K562 (cell line): ENCODE results near the gene UQCRHL. TPM values are rescaled to one million over a fixed set of nuclear protein-coding genes. Genes with fewer than 3 reads are reported as not detected.

Source experiments
- BCOR ChIP-seq: fragments of 450-650 bp; IDR thresholded peaks from 2 replicates; pipeline ENCODE4 v1.6.1; 2016
- CTBP1 ChIP-seq: fragments of 450-650 bp; IDR thresholded peaks from 2 replicates; pipeline ENCODE4 v1.6.1; 2016; ENCODE audit warnings: borderline replicate concordance
- EGR1 ChIP-seq: fragments of 450-650 bp; conservative IDR thresholded peaks from 2 replicates; pipeline ENCODE4 v1.6.1; 2017; ENCODE audit warnings: mild to moderate bottlenecking
- HDAC1 ChIP-seq, 2 experiments: fragments of 450-650 bp; IDR thresholded peaks; 2 replicates each; pipeline ENCODE4 v1.6.1; 2016 to 2017; ENCODE audit warnings: inconsistent platforms in 1 of 2, mild to moderate bottlenecking in 1 of 2, moderate library complexity in 1 of 2
- HMBOX1 ChIP-seq: sonication (generic); IDR thresholded peaks from 2 replicates; pipeline ENCODE4 v1.6.1; 2016
- HSF4 ChIP-seq: fragments of 250-450 bp; sonication (Bioruptor Pico); IDR thresholded peaks from 2 replicates; pipeline ENCODE4 v2.1.2; 2022; ENCODE audit warnings: mild to moderate bottlenecking, moderate library complexity, borderline replicate concordance
- MAZ ChIP-seq, 2 experiments: fragments of 450-650 bp in 1 of 2; sonication (generic) in 1 of 2; formaldehyde crosslinking; IDR thresholded peaks in 1 of 2; conservative IDR thresholded peaks in 1 of 2; 2 replicates each; pipeline versions ENCODE4 v1.4.0 to v1.5.0; 2020; ENCODE audit warnings: mild to moderate bottlenecking in 1 of 2, missing genetic modification reagents in 1 of 2
- NCOA2 ChIP-seq, 2 experiments: fragments of 450-650 bp; IDR thresholded peaks; 2 replicates each; pipeline ENCODE4 v1.6.1; 2018; ENCODE audit warnings: mild to moderate bottlenecking in 2 of 2, moderate library complexity in 1 of 2; ENCODE audit not compliant: partially characterized antibody in 2 of 2
- NCOA4 ChIP-seq: fragments of 450-650 bp; IDR thresholded peaks from 2 replicates; pipeline ENCODE4 v1.6.1; 2018; ENCODE audit warnings: mild to moderate bottlenecking; ENCODE audit not compliant: partially characterized antibody
- NELFE ChIP-seq: IDR thresholded peaks from 2 replicates; pipeline ENCODE4 v1.6.1; 2011; ENCODE audit warnings: mild to moderate bottlenecking; ENCODE audit not compliant: insufficient read depth, insufficient read length
- NFE2 ChIP-seq: IDR thresholded peaks from 2 replicates; pipeline ENCODE4 v1.6.1; 2014; ENCODE audit warnings: antibody characterized with exemption, low read depth
- PHB2 ChIP-seq: fragments of 450-650 bp; IDR thresholded peaks from 2 replicates; pipeline ENCODE4 v1.6.1; 2017; ENCODE audit warnings: low read depth
- PHF20 ChIP-seq: fragments of 450-650 bp; IDR thresholded peaks from 2 replicates; pipeline ENCODE4 v1.6.1; 2018; ENCODE audit not compliant: partially characterized antibody
- POLR2A ChIP-seq: fragments of 450-650 bp; conservative IDR thresholded peaks from 2 replicates; pipeline ENCODE4 v1.6.1; 2016
- POLR2AphosphoS5 ChIP-seq: IDR thresholded peaks from 2 replicates; pipeline ENCODE4 v1.6.1; 2011; ENCODE audit warnings: mild to moderate bottlenecking, low read depth, low read length, moderate library complexity; ENCODE audit not compliant: control insufficient read depth, insufficient read depth
- POLR2G ChIP-seq: fragments of 200-400 bp; formaldehyde crosslinking; IDR thresholded peaks from 2 replicates; pipeline ENCODE4 v1.6.1; 2017; ENCODE audit warnings: low read depth, mild to moderate bottlenecking, antibody characterized with exemption, low read length, moderate library complexity
- PURB ChIP-seq: sonication (generic); formaldehyde crosslinking; IDR thresholded peaks from 2 replicates; pipeline ENCODE4 v1.9.0; 2021; ENCODE audit warnings: low read depth, mild to moderate bottlenecking, missing genetic modification reagents
- PYGO2 ChIP-seq: fragments of 450-650 bp; IDR thresholded peaks from 2 replicates; pipeline ENCODE4 v1.6.1; 2016; ENCODE audit warnings: mild to moderate bottlenecking, missing genetic modification characterization, moderate library complexity, missing compliant biosample characterization
- RAD51 ChIP-seq: fragments of 450-650 bp; IDR thresholded peaks from 2 replicates; pipeline ENCODE4 v1.7.1; 2016; ENCODE audit warnings: low read depth, mild to moderate bottlenecking, borderline replicate concordance
- RBM14 ChIP-seq: fragments of 200-400 bp; formaldehyde crosslinking; IDR thresholded peaks from 2 replicates; pipeline ENCODE4 v1.6.1; 2018; ENCODE audit warnings: low read depth, mild to moderate bottlenecking, low read length, moderate library complexity, borderline replicate concordance; ENCODE audit not compliant: insufficient read depth
- TOE1 ChIP-seq, 2 experiments: fragments of 450-650 bp in 1 of 2; sonication (generic) in 1 of 2; formaldehyde crosslinking in 1 of 2; IDR thresholded peaks; 2 replicates each; pipeline versions ENCODE4 v1.7.1 to v1.8.0; 2016 to 2022; ENCODE audit warnings: borderline replicate concordance in 2 of 2, mild to moderate bottlenecking in 2 of 2, antibody characterized with exemption in 1 of 2, inconsistent platforms in 1 of 2, low read depth in 1 of 2, missing genetic modification reagents in 1 of 2, moderate library complexity in 1 of 2
- ZFX ChIP-seq: sonication (generic); formaldehyde crosslinking; IDR thresholded peaks from 2 replicates; pipeline ENCODE4 v1.8.0; 2022; ENCODE audit warnings: mild to moderate bottlenecking, missing genetic modification reagents, moderate library complexity
- ZNF584 ChIP-seq: fragments of 200-800 bp; sonication (Bioruptor generic); IDR thresholded peaks from 2 replicates; pipeline ENCODE4 v1.6.1; 2016; ENCODE audit warnings: low read depth, mild to moderate bottlenecking, missing genetic modification characterization, missing compliant biosample characterization
- ZNF668 ChIP-seq: fragments of 250-450 bp; sonication (Bioruptor Pico); IDR thresholded peaks from 2 replicates; pipeline ENCODE4 v1.8.0; 2022; ENCODE audit warnings: mild to moderate bottlenecking, inconsistent platforms
- ZNF696 ChIP-seq: fragments of 250-450 bp; sonication (Bioruptor Pico); conservative IDR thresholded peaks from 2 replicates; pipeline ENCODE4 v1.4.0; 2020; ENCODE audit warnings: mild to moderate bottlenecking, moderate library complexity
- ZNF740 ChIP-seq, 3 experiments: fragments of 200-800 bp in 1 of 3; sonication (Bioruptor generic) in 1 of 3; sonication (generic) in 1 of 3; formaldehyde crosslinking in 1 of 3; IDR thresholded peaks; 2 replicates each; pipeline versions ENCODE4 v1.6.1 to v1.8.0; 2016 to 2022; ENCODE audit warnings: mild to moderate bottlenecking in 2 of 3, missing compliant biosample characterization in 2 of 3, missing genetic modification characterization in 2 of 3, missing genetic modification reagents in 1 of 3
- polyA plus RNA-seq, 8 experiments: library from polyadenylated mRNA; depleted of rRNA in 4 of 8; stranded (reverse) in 5 of 8; unstranded in 3 of 8; fragments of >200 nt; fragmentation: Nextera tagmentation in 2 of 8; fragmentation: Illumina TruSeq in 1 of 8; extraction: Ambion mirVana in 2 of 8; extraction: Trizol in 1 of 8; gene quantifications; 2 replicates each; pipeline versions ENCODE4 v1.2.1 to v1.2.3, GENCODE V29; 2011 to 2014; ENCODE audit warnings: inconsistent platforms in 1 of 8, missing spikeins in 1 of 8
- total RNA-seq, 7 experiments: library from RNA; depleted of rRNA in 6 of 7; stranded (reverse); fragments of >200 nt in 6 of 7; fragmentation: Illumina TruSeq in 2 of 7; extraction: Trizol in 2 of 7; gene quantifications; 2 replicates each; pipeline versions ENCODE4 v1.2.1 to v1.2.3, GENCODE V29; 2011 to 2021; ENCODE audit warnings: low replicate concordance in 1 of 7

Gene UQCRHL
- total and polyA plus RNA-seq, 9 of the 15 experiments (the other 6 are each of a cell fraction or from before 2014, with no cell fraction given), result 5.1 to 41.3 (median 21.8) TPM

GRCh38 chr1:15833069-15833679 is 25.7 kb upstream of the UQCRHL start (continued):
- TF ChIP-seq NCOA4, result no peak
- 0 out of 2 replicates have a peak, but pooled peaks have one; percentile 30 for TF ChIP-seq PYGO2 (tag)
- TF ChIP-seq ZNF668 (CRISPR knock-in tag), result no peak
- peak; percentile 77 for TF ChIP-seq POLR2G
- peak; percentile 73 for TF ChIP-seq ZFX (CRISPR knock-in tag)
- TF ChIP-seq HSF4 (CRISPR knock-in tag), result no peak
- no peak for TF ChIP-seq NELFE
- no peak for TF ChIP-seq ZNF740 (CRISPR knock-in tag; IDR thresholded peaks at IDR 0.05)
- no peak for TF ChIP-seq ZNF740 (tag; IDR thresholded peaks at IDR 0.05)
- TF ChIP-seq POLR2AphosphoS5, result peak; percentile 67
- TF ChIP-seq HMBOX1, result no peak
- TF ChIP-seq PURB, result no peak
- TF ChIP-seq HDAC1 (IDR thresholded peaks at IDR 0.05), result peak in 1 of 2 experiments; percentile 62; a peak in 1 of 4 replicates
- TF ChIP-seq CTBP1, result no peak
- TF ChIP-seq ZNF696, result no peak
- TF ChIP-seq NFE2, result 0 out of 2 replicates have a peak, but pooled peaks have one; percentile 4
- no peak for TF ChIP-seq RBM14
- peak in 1 of 2 experiments; percentile 17; a peak in 1 of 4 replicates for TF ChIP-seq MAZ (CRISPR knock-in tag; conservative IDR thresholded peaks at IDR 0.05 in 1 of 2, IDR thresholded peaks at IDR 0.05 in 1 of 2)
- peak; percentile 89 for TF ChIP-seq POLR2A
- TF ChIP-seq RAD51, result no peak
- TF ChIP-seq NCOA2 (IDR thresholded peaks at IDR 0.05; ENCODE audit: partially characterized antibody in 2 of 2), result no peak
- TF ChIP-seq TOE1 (IDR thresholded peaks at IDR 0.05; ENCODE audit: borderline replicate concordance), result no peak
- TF ChIP-seq TOE1 (CRISPR knock-in tag; IDR thresholded peaks at IDR 0.05; ENCODE audit: borderline replicate concordance, low read depth), result no peak
- TF ChIP-seq EGR1, result no peak
- TF ChIP-seq BCOR, result 0 out of 2 replicates have a peak, but pooled peaks have one; percentile 34
- peak; percentile 48; the same call in 1 of the 2 replicates for TF ChIP-seq ZNF584 (CRISPR knock-in tag)
- no peak for TF ChIP-seq PHF20
- no peak for TF ChIP-seq PHB2
